ENCODE measurements around the gene CDK6.
A peak's percentile ranks its signal among the peaks of the same experiment; 100 is the strongest.

- TF ChIP-seq POLR2A (IDR thresholded peaks at IDR 0.05; ENCODE audit: low read depth, low read length): no peak
- TF ChIP-seq POLR2AphosphoS5 (IDR thresholded peaks at IDR 0.05; ENCODE audit: low read depth, low read length): peak; percentile 41; the same call in 1 of the 2 replicates
Measured at GRCh38 chr7:92824901-92825480, 11.4 kb downstream of the CDK6 start.
